GM15510 (cell line): ENCODE data around the gene MRM1.

ENCODE experiments used
- POLR2A ChIP-seq: IDR thresholded peaks from 3 replicates; pipeline ENCODE4 v1.6.1; 2011; ENCODE audit warnings: borderline replicate concordance; ENCODE audit not compliant: insufficient read length; ENCODE audit errors: extremely low read depth

The MRM1 gene

DNA sequence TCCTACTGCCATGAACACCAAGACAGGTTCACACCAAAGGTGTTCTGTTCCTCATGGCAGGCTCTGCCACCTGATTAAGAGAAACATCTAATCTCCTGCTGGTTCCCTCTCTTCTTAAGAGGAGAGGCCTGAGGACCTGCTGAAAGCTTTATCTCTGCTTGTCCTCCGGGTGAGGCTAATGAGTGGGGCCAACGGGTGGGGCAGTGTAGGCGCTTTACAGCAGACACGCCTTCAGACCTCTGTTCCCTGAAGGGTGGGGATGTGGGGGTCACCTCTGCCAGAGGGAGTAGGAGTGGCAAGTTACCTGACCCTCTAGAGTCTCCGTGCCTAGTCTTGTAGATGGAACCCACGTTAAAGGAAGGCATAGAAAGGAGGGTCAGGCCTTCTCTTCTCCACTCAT is 4.2 kb upstream of the MRM1 start:
- no peak for TF ChIP-seq POLR2A

DNA sequence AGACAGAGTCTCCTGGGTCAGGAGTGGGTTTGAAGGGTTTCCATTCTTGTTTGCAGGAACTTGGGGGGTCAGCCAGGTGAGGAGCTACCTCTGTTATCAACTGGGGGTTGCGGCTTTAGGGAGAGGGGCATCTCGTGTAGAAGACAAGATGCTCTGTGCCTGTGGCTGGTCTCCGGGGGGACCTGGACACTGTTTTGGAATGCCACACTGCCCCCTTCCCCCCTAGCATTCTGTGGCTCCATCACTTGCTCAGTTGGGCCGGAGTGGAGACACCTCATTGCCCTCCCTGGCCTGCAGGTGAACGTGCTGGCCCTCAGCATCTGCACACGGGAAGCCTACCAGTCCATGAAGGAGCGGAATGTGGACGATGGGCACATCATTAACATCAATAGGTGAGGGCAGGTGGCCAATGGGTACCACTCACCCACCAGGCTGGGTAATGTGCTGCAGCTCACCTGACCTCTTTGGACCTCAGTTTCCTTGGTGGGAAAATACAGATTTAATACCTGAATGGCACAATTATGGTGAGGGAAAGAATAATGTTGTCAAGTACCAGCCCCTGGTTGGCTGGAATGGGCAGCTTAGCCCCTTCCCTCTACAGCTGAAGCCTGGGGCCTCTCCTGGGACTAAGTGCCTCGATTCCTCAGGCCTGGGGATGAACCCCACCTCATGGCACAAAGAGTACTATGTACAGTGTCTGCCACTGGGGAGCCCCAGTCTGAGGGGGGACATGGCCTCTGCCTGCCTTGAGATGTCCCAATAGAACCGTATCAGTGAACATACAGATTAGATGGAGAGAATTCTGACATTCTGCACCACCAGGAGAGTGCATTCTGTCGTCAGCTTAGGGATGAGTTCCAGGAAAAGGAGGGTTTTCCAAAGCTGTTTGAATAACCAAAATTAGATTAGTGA is 3.3 kb upstream of the MRM1 start:
- no peak for TF ChIP-seq POLR2A

DNA sequence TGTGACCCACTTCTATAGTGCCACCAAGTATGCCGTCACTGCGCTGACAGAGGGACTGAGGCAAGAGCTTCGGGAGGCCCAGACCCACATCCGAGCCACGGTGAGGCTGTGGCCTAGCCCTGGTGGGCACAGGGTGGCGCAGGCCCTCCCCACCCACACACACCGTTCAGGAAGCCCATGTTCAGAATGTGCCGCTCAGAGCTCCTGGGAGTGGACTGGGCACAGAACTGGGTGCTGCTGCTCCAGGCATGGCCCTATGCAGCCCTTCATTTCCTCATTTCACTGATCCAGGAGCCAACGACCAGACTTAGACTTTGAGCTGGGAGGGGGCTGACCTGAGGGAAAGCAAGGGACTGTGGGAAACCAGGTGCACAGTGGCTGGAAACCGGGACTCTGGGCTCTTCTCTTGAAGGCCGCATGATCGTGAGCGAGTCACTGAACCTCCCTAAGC is 2.4 kb upstream of the MRM1 start:
- no peak for TF ChIP-seq POLR2A

DNA sequence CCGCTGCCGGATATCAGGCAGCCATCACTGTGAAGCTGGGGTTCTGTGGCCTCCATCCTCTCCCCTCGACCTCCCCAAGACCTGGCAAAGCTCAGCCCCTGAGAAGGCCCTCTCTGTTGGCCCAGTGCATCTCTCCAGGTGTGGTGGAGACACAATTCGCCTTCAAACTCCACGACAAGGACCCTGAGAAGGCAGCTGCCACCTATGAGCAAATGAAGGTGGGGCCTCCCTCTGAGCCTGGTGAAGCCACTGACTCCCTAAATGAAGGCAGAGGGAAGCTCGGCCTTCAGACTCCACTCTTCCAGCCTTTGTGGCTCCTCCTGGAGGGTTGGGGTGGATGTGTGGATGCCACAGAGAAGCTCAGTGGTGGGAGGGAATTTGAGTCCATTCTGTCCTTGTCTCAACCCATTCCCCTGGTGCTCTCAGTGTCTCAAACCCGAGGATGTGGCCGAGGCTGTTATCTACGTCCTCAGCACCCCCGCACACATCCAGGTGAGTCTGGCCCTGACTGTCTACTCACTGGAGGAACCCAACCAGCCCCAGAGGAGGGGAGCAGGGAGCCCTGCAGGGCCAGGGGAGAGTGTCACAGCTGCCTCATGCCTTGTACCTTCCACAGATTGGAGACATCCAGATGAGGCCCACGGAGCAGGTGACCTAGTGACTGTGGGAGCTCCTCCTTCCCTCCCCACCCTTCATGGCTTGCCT is 1.7 kb upstream of the MRM1 start:
- no peak for TF ChIP-seq POLR2A

DNA sequence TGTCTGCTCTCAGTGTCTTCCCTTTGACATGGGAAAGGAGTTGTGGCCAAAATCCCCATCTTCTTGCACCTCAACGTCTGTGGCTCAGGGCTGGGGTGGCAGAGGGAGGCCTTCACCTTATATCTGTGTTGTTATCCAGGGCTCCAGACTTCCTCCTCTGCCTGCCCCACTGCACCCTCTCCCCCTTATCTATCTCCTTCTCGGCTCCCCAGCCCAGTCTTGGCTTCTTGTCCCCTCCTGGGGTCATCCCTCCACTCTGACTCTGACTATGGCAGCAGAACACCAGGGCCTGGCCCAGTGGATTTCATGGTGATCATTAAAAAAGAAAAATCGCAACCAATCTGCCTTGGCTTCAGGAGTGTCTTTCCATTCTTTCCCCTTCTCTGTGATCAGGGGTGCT is 918 bp upstream of the MRM1 start:
- no peak for TF ChIP-seq POLR2A

GRCh38 chr17:36600936-36601302 is 464 bp upstream of the MRM1 start:
- no peak for TF ChIP-seq POLR2A

GRCh38 chr17:36602030-36602748 is 806 bp downstream of the MRM1 start:
- no peak for TF ChIP-seq POLR2A

GRCh38 chr17:36602924-36603384 is 1.6 kb downstream of the MRM1 start:
- no peak for TF ChIP-seq POLR2A

- TF ChIP-seq POLR2A: no peak
Observed at GRCh38 chr17:36608280-36608679, 6.9 kb downstream of the MRM1 start.

- TF ChIP-seq POLR2A: no peak
Observed at GRCh38 chr17:36608794-36609497, 7.6 kb downstream of the MRM1 start.

DNA sequence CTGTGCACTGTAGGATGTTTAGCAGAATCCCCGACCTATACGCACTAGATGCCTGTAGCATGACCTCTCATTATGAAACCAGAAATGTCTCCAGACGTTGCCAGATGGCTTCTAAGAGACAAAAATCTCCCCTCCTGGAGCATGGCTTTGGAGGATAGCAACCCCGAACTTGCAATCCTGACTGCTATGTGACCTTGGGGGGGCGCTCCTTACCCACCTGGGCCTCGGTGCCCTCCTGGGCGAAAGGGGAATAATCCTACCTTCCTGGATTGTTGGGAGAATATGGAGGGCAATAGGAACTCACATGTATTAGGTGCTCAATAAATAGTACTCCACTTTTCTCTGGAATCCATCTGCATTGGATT is 8.1 kb downstream of the MRM1 start:
- TF ChIP-seq POLR2A: no peak

- TF ChIP-seq POLR2A: no peak
Observed at GRCh38 chr17:36610474-36610873, 9.1 kb downstream of the MRM1 start.

DNA sequence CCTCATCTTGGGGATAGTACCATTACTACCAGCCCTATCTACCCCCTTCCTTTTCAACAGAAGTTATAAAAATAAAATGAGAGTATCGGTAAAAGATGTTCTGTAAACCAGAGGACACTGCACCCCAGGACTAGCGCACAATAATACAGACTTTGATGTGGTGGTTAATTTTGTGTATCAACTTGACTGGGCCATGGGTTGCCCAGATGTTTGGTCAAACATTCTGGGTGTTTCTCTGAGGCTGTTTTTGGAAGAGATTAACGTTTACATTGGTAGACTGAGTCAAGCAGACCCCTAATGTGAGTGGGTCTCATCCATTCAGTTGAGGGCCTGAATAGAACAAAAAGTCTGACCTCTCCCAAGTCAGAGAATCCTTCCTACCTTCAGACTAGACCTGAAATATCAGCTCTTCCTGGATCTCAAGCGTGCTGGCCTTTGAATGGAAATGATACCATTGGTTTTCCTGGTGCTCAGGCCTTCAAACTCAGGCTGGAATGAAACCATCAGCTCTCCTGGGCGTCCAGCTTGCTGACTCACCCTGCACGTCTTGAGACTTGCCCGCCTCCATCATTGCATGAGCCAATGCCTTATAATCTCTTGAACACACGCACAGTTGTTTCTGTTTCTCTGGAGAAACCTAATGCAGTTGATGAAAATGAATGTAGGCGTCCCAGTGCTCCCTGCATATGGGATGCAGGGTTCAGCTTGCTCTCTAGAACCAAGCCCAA is 10.1 kb downstream of the MRM1 start:
- no peak for TF ChIP-seq POLR2A

GRCh38 chr17:36612323-36612722 is 10.9 kb downstream of the MRM1 start:
- no peak for TF ChIP-seq POLR2A

- TF ChIP-seq POLR2A: no peak
Observed at GRCh38 chr17:36613155-36613554, 11.8 kb downstream of the MRM1 start.

- no peak for TF ChIP-seq POLR2A
Observed at GRCh38 chr17:36614081-36614480, 12.7 kb downstream of the MRM1 start.
